ENCODE results near the gene EPHB1. TPM values are rescaled to one million over a fixed set of nuclear protein-coding genes. Genes with fewer than 3 reads are reported as not detected.

Gene EPHB1
- total RNA-seq, 4 donors from 2014 or later = 0.30 to 5.3 (median 2.6) TPM

GRCh38 chr3:134850761-134851160 is 55.7 kb downstream of the EPHB1 start:
- Histone ChIP-seq H3K4me3 (no peak overlapping the region), H3K9me3 (no peaks in the 10 kb centered on the region), H3K27me3 (no peaks in the 10 kb centered on the region), H3K27ac (no peak overlapping the region), H3K4me1 (no peaks in the 10 kb centered on the region), H3K36me3 (no peaks in the 10 kb centered on the region)
- DNase-seq (ENCODE audit: low spot score in 2 of 2) = no peak
- WGBS, 2 donors = 78 to 81% methylated on average over 3 of the region's 3 CpGs
- TF ChIP-seq, protein P1, sequence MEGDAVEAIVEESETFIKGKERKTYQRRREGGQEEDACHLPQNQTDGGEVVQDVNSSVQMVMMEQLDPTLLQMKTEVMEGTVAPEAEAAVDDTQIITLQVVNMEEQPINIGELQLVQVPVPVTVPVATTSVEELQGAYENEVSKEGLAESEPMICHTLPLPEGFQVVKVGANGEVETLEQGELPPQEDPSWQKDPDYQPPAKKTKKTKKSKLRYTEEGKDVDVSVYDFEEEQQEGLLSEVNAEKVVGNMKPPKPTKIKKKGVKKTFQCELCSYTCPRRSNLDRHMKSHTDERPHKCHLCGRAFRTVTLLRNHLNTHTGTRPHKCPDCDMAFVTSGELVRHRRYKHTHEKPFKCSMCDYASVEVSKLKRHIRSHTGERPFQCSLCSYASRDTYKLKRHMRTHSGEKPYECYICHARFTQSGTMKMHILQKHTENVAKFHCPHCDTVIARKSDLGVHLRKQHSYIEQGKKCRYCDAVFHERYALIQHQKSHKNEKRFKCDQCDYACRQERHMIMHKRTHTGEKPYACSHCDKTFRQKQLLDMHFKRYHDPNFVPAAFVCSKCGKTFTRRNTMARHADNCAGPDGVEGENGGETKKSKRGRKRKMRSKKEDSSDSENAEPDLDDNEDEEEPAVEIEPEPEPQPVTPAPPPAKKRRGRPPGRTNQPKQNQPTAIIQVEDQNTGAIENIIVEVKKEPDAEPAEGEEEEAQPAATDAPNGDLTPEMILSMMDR (IDR thresholded peaks at IDR 0.05) = no peak
- TF ChIP-seq EP300 (IDR thresholded peaks at IDR 0.05) = no peak
- TF ChIP-seq POLR2A (IDR thresholded peaks at IDR 0.05) = no peak

GRCh38 chr3:134852132-134852531 is 57.1 kb downstream of the EPHB1 start:
- Histone ChIP-seq H3K27me3 (no peaks in the 10 kb centered on the region), H3K9me3 (no peaks in the 10 kb centered on the region), H3K27ac (no peak overlapping the region), H3K4me1 (no peaks in the 10 kb centered on the region), H3K4me3 (no peak overlapping the region), H3K36me3 (no peaks in the 10 kb centered on the region)
- TF ChIP-seq, protein P1 (IDR thresholded peaks at IDR 0.05) = no peak
- TF ChIP-seq EP300 (IDR thresholded peaks at IDR 0.05) (no peak), POLR2A (IDR thresholded peaks at IDR 0.05) (no peak)
- DNase-seq (ENCODE audit: low spot score in 2 of 2) = no peak
- WGBS, 2 donors = 68% methylated on average over 4 of the region's 4 CpGs

GRCh38 chr3:134852893-134853351 is 57.9 kb downstream of the EPHB1 start:
- Histone ChIP-seq H3K36me3 (no peaks in the 10 kb centered on the region), H3K9me3 (no peaks in the 10 kb centered on the region), H3K27ac (no peak overlapping the region), H3K27me3 (no peaks in the 10 kb centered on the region), H3K4me3 (no peak overlapping the region), H3K4me1 (no peaks in the 10 kb centered on the region)
- WGBS, 2 donors = 68 to 72% methylated on average over 4 of the region's 4 CpGs
- TF ChIP-seq POLR2A (IDR thresholded peaks at IDR 0.05) (no peak), EP300 (IDR thresholded peaks at IDR 0.05) (no peak)
- TF ChIP-seq, protein P1 (IDR thresholded peaks at IDR 0.05) = no peak
- no peak for DNase-seq (ENCODE audit: low spot score in 2 of 2)

DNA sequence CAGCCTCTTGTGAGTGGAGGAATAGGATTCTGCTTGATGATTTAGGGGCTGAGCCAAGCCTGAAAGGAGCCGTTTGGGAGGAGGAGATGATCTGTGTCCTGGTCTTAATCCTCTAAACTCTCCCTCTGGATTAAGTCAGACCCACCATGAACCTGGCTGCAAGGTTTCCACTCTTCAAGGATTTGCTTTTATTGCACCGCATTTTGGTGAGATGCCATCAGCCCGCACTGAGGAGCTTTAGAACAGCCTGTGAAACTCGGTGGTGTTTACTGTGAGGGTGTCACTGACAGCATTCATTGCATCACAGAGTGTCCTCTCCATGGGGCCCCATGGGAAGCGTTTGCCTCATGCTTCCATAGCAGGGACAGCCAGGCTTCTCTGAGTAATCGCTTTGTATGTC is 59.2 kb downstream of the EPHB1 start:
- TF ChIP-seq EP300 (IDR thresholded peaks at IDR 0.05) (no peak), POLR2A (IDR thresholded peaks at IDR 0.05) (no peak)
- TF ChIP-seq, protein P1 (IDR thresholded peaks at IDR 0.05) = no peak
- Histone ChIP-seq H3K4me3 (no peak overlapping the region), H3K27ac (no peak overlapping the region)

DNA sequence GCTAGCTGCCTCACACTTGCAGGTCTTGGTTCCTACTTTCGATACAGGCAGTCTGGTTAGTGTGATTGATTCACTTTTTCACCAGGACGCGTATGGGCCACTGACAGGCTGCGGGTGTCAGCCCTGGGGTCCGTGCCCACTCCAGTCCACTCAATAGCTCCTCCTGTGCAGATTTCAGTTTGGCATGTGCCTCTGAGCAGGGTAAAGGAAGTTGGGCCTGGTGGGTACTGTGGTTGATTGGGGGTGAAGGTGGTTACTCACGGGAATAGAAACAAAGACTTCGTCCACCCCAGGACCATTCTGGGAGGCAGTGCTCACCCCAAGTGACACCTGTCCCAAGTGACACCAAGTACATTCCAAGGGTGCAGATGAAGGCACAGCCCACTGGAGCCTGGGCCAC is 62.3 kb downstream of the EPHB1 start:
- H3K27ac ChIP-seq = no peak overlapping the region
- H3K9me3 ChIP-seq = no peaks in the 10 kb centered on the region
- H3K27me3 ChIP-seq = no peaks in the 10 kb centered on the region
- H3K4me1 ChIP-seq = no peaks in the 10 kb centered on the region
- WGBS, 2 donors = 78% methylated on average over 7 of the region's 7 CpGs
- no peaks in the 10 kb centered on the region for H3K36me3 ChIP-seq
- DNase-seq (ENCODE audit: low spot score in 2 of 2) = no peak
- TF ChIP-seq EP300 (IDR thresholded peaks at IDR 0.05) = no peak
- TF ChIP-seq POLR2A (IDR thresholded peaks at IDR 0.05) = no peak
- TF ChIP-seq, protein P1 (IDR thresholded peaks at IDR 0.05) = no peak
- H3K4me3 ChIP-seq = no peak overlapping the region

More for the DNA sequence above, 59.2 kb downstream of the EPHB1 start:
- H3K36me3 ChIP-seq = no peaks in the 10 kb centered on the region
- 35 to 46% methylated on average over 6 of the region's 6 CpGs for WGBS, 2 donors
- no peaks in the 10 kb centered on the region for H3K4me1 ChIP-seq
- DNase-seq (ENCODE audit: low spot score in 2 of 2) = no peak
- H3K9me3 ChIP-seq = no peaks in the 10 kb centered on the region
- H3K27me3 ChIP-seq = no peaks in the 10 kb centered on the region
